Sigmoid colon (tissue), 4 donors: ENCODE results near the gene OR6M1.

Experiments
- EP300 ChIP-seq, 4 donors: sonication (generic); formaldehyde crosslinking; IDR thresholded peaks; one replicate each; pipeline ENCODE4 v1.6.1; 2017; ENCODE audit warnings: antibody characterized with exemption in 4 of 4
- POLR2A ChIP-seq, 2 donors: fragments of 450-650 bp; IDR thresholded peaks; one replicate each; pipeline ENCODE4 v1.6.1; 2016; ENCODE audit warnings: antibody characterized with exemption in 2 of 2, mild to moderate bottlenecking in 2 of 2, moderate library complexity in 2 of 2
- POLR2AphosphoS5 ChIP-seq, 4 donors: sonication (generic); formaldehyde crosslinking; IDR thresholded peaks; one replicate each; pipeline ENCODE4 v1.6.1; 2017; ENCODE audit warnings: antibody characterized with exemption in 4 of 4
- TF ChIP-seq, protein P1 (sequence below), 4 experiments: fragments of 450-650 bp in 3 of 4; fragments of 200-600 bp in 1 of 4; IDR thresholded peaks; one replicate each; pipeline ENCODE4 v1.5.1; 2016 to 2019; ENCODE audit warnings: antibody characterized with exemption in 4 of 4, mild to moderate bottlenecking in 3 of 4, moderate library complexity in 2 of 4

DNA sequence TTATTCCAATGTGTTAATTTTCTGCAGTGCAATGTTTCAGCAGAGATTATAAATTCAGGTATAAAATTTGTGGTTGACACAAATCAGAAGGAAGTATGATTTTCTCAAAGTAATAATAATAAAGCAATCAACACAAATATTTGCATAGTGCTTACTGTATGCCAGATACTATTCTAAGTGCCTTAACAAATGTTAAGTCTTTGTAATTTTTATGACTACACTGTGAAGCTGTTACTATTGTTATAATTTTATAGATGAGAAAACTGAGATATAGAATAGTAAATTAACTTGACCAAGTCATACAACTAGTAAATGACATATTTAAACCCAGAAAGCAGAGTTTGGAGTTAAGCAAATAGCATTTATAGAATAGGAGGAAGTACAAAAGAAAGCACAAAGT lies 35.4 kb downstream of the OR6M1 start:
- TF ChIP-seq, protein P1, sequence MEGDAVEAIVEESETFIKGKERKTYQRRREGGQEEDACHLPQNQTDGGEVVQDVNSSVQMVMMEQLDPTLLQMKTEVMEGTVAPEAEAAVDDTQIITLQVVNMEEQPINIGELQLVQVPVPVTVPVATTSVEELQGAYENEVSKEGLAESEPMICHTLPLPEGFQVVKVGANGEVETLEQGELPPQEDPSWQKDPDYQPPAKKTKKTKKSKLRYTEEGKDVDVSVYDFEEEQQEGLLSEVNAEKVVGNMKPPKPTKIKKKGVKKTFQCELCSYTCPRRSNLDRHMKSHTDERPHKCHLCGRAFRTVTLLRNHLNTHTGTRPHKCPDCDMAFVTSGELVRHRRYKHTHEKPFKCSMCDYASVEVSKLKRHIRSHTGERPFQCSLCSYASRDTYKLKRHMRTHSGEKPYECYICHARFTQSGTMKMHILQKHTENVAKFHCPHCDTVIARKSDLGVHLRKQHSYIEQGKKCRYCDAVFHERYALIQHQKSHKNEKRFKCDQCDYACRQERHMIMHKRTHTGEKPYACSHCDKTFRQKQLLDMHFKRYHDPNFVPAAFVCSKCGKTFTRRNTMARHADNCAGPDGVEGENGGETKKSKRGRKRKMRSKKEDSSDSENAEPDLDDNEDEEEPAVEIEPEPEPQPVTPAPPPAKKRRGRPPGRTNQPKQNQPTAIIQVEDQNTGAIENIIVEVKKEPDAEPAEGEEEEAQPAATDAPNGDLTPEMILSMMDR (IDR thresholded peaks at IDR 0.05), result no peak
- TF ChIP-seq POLR2AphosphoS5 (IDR thresholded peaks at IDR 0.05) (no peak), POLR2A (IDR thresholded peaks at IDR 0.05) (no peak), EP300 (IDR thresholded peaks at IDR 0.05) (no peak)
